ENCODE data around the gene TEAD1.

- TF ChIP-seq, protein P1, sequence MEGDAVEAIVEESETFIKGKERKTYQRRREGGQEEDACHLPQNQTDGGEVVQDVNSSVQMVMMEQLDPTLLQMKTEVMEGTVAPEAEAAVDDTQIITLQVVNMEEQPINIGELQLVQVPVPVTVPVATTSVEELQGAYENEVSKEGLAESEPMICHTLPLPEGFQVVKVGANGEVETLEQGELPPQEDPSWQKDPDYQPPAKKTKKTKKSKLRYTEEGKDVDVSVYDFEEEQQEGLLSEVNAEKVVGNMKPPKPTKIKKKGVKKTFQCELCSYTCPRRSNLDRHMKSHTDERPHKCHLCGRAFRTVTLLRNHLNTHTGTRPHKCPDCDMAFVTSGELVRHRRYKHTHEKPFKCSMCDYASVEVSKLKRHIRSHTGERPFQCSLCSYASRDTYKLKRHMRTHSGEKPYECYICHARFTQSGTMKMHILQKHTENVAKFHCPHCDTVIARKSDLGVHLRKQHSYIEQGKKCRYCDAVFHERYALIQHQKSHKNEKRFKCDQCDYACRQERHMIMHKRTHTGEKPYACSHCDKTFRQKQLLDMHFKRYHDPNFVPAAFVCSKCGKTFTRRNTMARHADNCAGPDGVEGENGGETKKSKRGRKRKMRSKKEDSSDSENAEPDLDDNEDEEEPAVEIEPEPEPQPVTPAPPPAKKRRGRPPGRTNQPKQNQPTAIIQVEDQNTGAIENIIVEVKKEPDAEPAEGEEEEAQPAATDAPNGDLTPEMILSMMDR (IDR thresholded peaks at IDR 0.05): no peak
- TF ChIP-seq POLR2A (IDR thresholded peaks at IDR 0.05): no peak
These were observed 53.5 kb downstream of the TEAD1 start for GRCh38 chr11:12727563-12728211.
